H9 (cell line): ENCODE data around the gene TRIO. TPM values are rescaled to one million over a fixed set of nuclear protein-coding genes. Genes with fewer than 3 reads are reported as not detected.

Source experiments
- DNase-seq: peaks from one replicate; pipeline ENCODE4 v3.0.0-alpha.2; 2017
- H2AFZ ChIP-seq: one replicate; pipeline ENCODE4 v1.6.1; 2013; ENCODE audit warnings: mild to moderate bottlenecking, low read length, control low read depth, moderate library complexity
- H2AK5ac ChIP-seq: 2 replicates; pipeline ENCODE4 v1.6.1; 2013; ENCODE audit warnings: low read length, control low read depth, mixed read lengths; ENCODE audit not compliant: insufficient read length
- H2BK120ac ChIP-seq: one replicate; pipeline ENCODE4 v1.6.1; 2013; ENCODE audit warnings: low read depth, mild to moderate bottlenecking, low read length, control low read depth, inconsistent platforms; ENCODE audit not compliant: poor library complexity, severe bottlenecking
- H2BK12ac ChIP-seq: 2 replicates; pipeline ENCODE4 v1.6.1; 2013; ENCODE audit warnings: low read length, control low read depth, mixed read lengths, low read depth; ENCODE audit not compliant: insufficient read length
- H2BK15ac ChIP-seq: 2 replicates; pipeline ENCODE4 v1.6.1; 2013; ENCODE audit warnings: low read depth, low read length, control low read depth
- H2BK20ac ChIP-seq: one replicate; pipeline ENCODE4 v1.6.1; 2013; ENCODE audit warnings: low read depth, mild to moderate bottlenecking, low read length, control low read depth, inconsistent platforms; ENCODE audit not compliant: poor library complexity, severe bottlenecking
- H2BK5ac ChIP-seq: 2 replicates; pipeline ENCODE4 v1.6.1; 2013; ENCODE audit warnings: low read length, control low read depth, mixed read lengths; ENCODE audit not compliant: insufficient read length
- H3K14ac ChIP-seq: 2 replicates; pipeline ENCODE4 v1.6.1; 2013; ENCODE audit warnings: low read length, control low read depth; ENCODE audit not compliant: insufficient read depth
- H3K18ac ChIP-seq: 2 replicates; pipeline ENCODE4 v1.6.1; 2013; ENCODE audit warnings: low read depth, mild to moderate bottlenecking, mixed read lengths, low read length, control low read depth; ENCODE audit not compliant: insufficient read length
- H3K23ac ChIP-seq: 2 replicates; pipeline ENCODE4 v1.6.1; 2013; ENCODE audit warnings: low read length, control low read depth, mixed read lengths, low read depth; ENCODE audit not compliant: insufficient read length
- H3K23me2 ChIP-seq: 2 replicates; pipeline ENCODE4 v1.6.1; 2013; ENCODE audit warnings: low read depth, mild to moderate bottlenecking, mixed read lengths, low read length, control low read depth; ENCODE audit not compliant: insufficient read length, poor library complexity, severe bottlenecking
- H3K27ac ChIP-seq: 2 replicates; pipeline ENCODE4 v1.5.1; 2013; ENCODE audit warnings: low read length, control low read depth, mixed read lengths, low read depth; ENCODE audit not compliant: insufficient read length
- H3K27me3 ChIP-seq: 2 replicates; pipeline ENCODE4 v1.6.1; 2013; ENCODE audit warnings: low read length, control low read depth, inconsistent platforms; ENCODE audit not compliant: insufficient read depth
- H3K4ac ChIP-seq: 2 replicates; pipeline ENCODE4 v1.6.1; 2013; ENCODE audit warnings: low read depth, mild to moderate bottlenecking, control low read depth, inconsistent platforms, low read length, moderate library complexity
- H3K4me1 ChIP-seq: 2 replicates; pipeline ENCODE4 v1.6.1; 2013; ENCODE audit warnings: low read length, control low read depth, inconsistent platforms; ENCODE audit not compliant: insufficient read depth
- H3K4me2 ChIP-seq: 2 replicates; pipeline ENCODE4 v1.6.1; 2013; ENCODE audit warnings: low read length, control low read depth, mixed read lengths; ENCODE audit not compliant: insufficient read length, insufficient read depth
- H3K56ac ChIP-seq: 2 replicates; pipeline ENCODE4 v1.6.1; 2013; ENCODE audit warnings: low read depth, mild to moderate bottlenecking, mixed read lengths, low read length, control low read depth; ENCODE audit not compliant: insufficient read length
- H3K79me1 ChIP-seq: 2 replicates; pipeline ENCODE4 v1.6.1; 2013; ENCODE audit warnings: low read depth, mild to moderate bottlenecking, moderate library complexity, low read length, control low read depth, inconsistent platforms; ENCODE audit not compliant: insufficient read depth, poor library complexity, severe bottlenecking
- H3K79me2 ChIP-seq: 2 replicates; pipeline ENCODE4 v1.6.1; 2013; ENCODE audit warnings: low read length, control low read depth, inconsistent platforms; ENCODE audit not compliant: insufficient read depth
- H3K9ac ChIP-seq: 2 replicates; pipeline ENCODE4 v1.6.1; 2013; ENCODE audit warnings: low read length, control low read depth, mixed read lengths; ENCODE audit not compliant: insufficient read length; ENCODE audit errors: extremely low read depth
- H3K9me3 ChIP-seq: one replicate; pipeline ENCODE4 v1.6.1; 2013; ENCODE audit warnings: low read depth, low read length, inconsistent platforms; ENCODE audit not compliant: control insufficient read depth
- H3T11ph ChIP-seq: one replicate; pipeline ENCODE4 v1.6.1; 2013; ENCODE audit warnings: mild to moderate bottlenecking, low read length, control low read depth, inconsistent platforms
- H4K20me1 ChIP-seq: one replicate; pipeline ENCODE4 v1.6.1; 2013; ENCODE audit not compliant: control insufficient read depth, insufficient read length, insufficient read depth
- H4K5ac ChIP-seq: 2 replicates; pipeline ENCODE4 v1.6.1; 2013; ENCODE audit warnings: low read depth, mild to moderate bottlenecking, mixed read lengths, low read length, control low read depth; ENCODE audit not compliant: insufficient read length
- H4K8ac ChIP-seq: replicated peaks from 2 replicates; pipeline ENCODE4 v1.6.1; 2013; ENCODE audit warnings: low read length, control low read depth, mixed read lengths, low read depth; ENCODE audit not compliant: insufficient read length
- H4K91ac ChIP-seq: 2 replicates; pipeline ENCODE4 v1.6.1; 2013; ENCODE audit warnings: low read depth, mild to moderate bottlenecking, moderate library complexity, mixed read lengths, low read length, control low read depth; ENCODE audit not compliant: insufficient read length
- H3K27ac Mint-ChIP-seq, 3 experiments: 2 replicates in 2 of 3; 3 replicates in 1 of 3; pipeline ENCODE4 v1.8.0; 2020 to 2021; ENCODE audit warnings: mixed read lengths in 3 of 3, mild to moderate bottlenecking in 1 of 3, moderate library complexity in 1 of 3
- H3K27me3 Mint-ChIP-seq: 2 replicates; pipeline ENCODE4 v1.8.0; 2021; ENCODE audit warnings: low read depth, mild to moderate bottlenecking, moderate library complexity, mixed read lengths
- H3K36me3 Mint-ChIP-seq, 3 experiments: 2 replicates in 2 of 3; 3 replicates in 1 of 3; pipeline ENCODE4 v1.8.0; 2020 to 2021; ENCODE audit warnings: low read depth in 3 of 3, mixed read lengths in 3 of 3; ENCODE audit not compliant: insufficient read depth in 1 of 3
- H3K4me1 Mint-ChIP-seq, 2 experiments: 2 replicates each; pipeline ENCODE4 v1.8.0; 2020; ENCODE audit warnings: mixed read lengths in 2 of 2
- H3K4me3 Mint-ChIP-seq, 2 experiments: 2 replicates in 1 of 2; 3 replicates in 1 of 2; pipeline ENCODE4 v1.8.0; 2020 to 2021; ENCODE audit warnings: mild to moderate bottlenecking in 2 of 2, mixed read lengths in 2 of 2, moderate library complexity in 1 of 2
- H3K9me3 Mint-ChIP-seq, 2 experiments: 2 replicates in 1 of 2; 3 replicates in 1 of 2; pipeline ENCODE4 v1.8.0; 2020; ENCODE audit warnings: mild to moderate bottlenecking in 2 of 2, mixed read lengths in 2 of 2, moderate library complexity in 1 of 2
- WGBS: extraction: QIAGEN DNeasy Blood & Tissue Kit; methylation state at CpG from one replicate; pipeline ENCODE4 v1.1.7; 2013; ENCODE audit warnings: missing lambda C conversion rate, low lambda C conversion rate, mixed read lengths; ENCODE audit not compliant: insufficient read length; ENCODE audit errors: extremely low coverage; 5-methylcytosine and 5-hydroxymethylcytosine counted together
- total RNA-seq: library from RNA; stranded (reverse); gene quantifications from 2 replicates; pipeline ENCODE4 v1.2.1, GENCODE V29; 2021
- TF ChIP-seq, protein P1 (sequence below): fragments of 200-600 bp; sonication (generic); conservative IDR thresholded peaks from 3 replicates; pipeline ENCODE4 v1.8.0; 2021; ENCODE audit warnings: antibody characterized with exemption, mild to moderate bottlenecking

The TRIO gene
- total RNA-seq, 1 experiment from 2014 or later, result 87.8 TPM

DNA sequence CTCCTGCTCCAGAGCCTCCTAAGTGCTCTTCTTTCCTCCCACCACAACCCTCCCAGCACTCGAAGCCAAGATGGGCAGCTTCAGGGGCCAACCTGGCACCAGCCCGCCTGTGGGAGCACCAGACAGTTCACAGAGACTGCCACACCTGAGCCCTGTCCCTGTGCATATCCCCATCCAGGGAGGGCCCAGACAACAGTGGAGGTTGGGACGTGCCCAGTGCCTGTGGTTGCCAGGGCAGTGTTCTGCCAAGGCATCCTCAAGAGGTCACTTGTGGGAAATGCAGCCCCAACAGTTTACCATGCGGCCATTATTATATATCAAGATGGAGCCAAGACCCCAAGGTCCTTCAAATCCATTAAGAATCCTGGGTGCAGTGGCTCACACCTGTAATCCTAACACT, 23.0 kb upstream of the TRIO start:
- Mint-ChIP-seq H3K4me1 (peaks cover 21 to 23% of the 10 kb centered on the region in 2 experiments), H3K27ac (no peak overlapping the region), H3K9me3 (no peaks in the 10 kb centered on the region; a peak in 1 of 5 replicates), H3K36me3 (no peaks in the 10 kb centered on the region), H3K27me3 (peaks cover 9% of the 10 kb centered on the region), H3K4me3 (no peak overlapping the region)
- Histone ChIP-seq H3K27ac (no peak overlapping the region), H3K56ac (no peak overlapping the region), H2AK5ac (no peak overlapping the region), H3T11ph (no peak overlapping the region), H2BK20ac (no peak overlapping the region), H3K27me3 (no peaks in the 10 kb centered on the region), H2AFZ (no peak overlapping the region), H4K20me1 (no peaks in the 10 kb centered on the region), H2BK5ac (no peak overlapping the region), H3K9me3 (no peaks in the 10 kb centered on the region), H2BK12ac (no peak overlapping the region), H4K8ac (no peak overlapping the region), H2BK120ac (no peak overlapping the region), H3K79me2 (no peaks in the 10 kb centered on the region), H3K4ac (no peak overlapping the region), H3K9ac (no peak overlapping the region), H4K5ac (no peak overlapping the region), H3K23me2 (no peaks in the 10 kb centered on the region), H3K79me1 (no peaks in the 10 kb centered on the region), H3K23ac (no peak overlapping the region), H4K91ac (no peak overlapping the region), H2BK15ac (no peak overlapping the region), H3K18ac (no peak overlapping the region), H3K14ac (no peak overlapping the region), H3K4me1 (peaks cover 7% of the 10 kb centered on the region; the same call in 1 of the 2 replicates), H3K4me2 (no peak overlapping the region)
- TF ChIP-seq, protein P1, sequence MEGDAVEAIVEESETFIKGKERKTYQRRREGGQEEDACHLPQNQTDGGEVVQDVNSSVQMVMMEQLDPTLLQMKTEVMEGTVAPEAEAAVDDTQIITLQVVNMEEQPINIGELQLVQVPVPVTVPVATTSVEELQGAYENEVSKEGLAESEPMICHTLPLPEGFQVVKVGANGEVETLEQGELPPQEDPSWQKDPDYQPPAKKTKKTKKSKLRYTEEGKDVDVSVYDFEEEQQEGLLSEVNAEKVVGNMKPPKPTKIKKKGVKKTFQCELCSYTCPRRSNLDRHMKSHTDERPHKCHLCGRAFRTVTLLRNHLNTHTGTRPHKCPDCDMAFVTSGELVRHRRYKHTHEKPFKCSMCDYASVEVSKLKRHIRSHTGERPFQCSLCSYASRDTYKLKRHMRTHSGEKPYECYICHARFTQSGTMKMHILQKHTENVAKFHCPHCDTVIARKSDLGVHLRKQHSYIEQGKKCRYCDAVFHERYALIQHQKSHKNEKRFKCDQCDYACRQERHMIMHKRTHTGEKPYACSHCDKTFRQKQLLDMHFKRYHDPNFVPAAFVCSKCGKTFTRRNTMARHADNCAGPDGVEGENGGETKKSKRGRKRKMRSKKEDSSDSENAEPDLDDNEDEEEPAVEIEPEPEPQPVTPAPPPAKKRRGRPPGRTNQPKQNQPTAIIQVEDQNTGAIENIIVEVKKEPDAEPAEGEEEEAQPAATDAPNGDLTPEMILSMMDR, result no peak
- no peak for DNase-seq
- no CpG with 5 or more reads among the region's 4 CpGs for WGBS
